Thymus (tissue), 11 donors: Measurements from ENCODE around the gene CELA2B. TPM values are rescaled to one million over a fixed set of nuclear protein-coding genes. Genes with fewer than 3 reads are reported as not detected.
"Not testable (repeated sequence)": the region's sequence is repeated elsewhere in the genome, so short reads cannot be mapped to it uniquely, and the experiment has no call there.

Source experiments
- DNase-seq, 9 donors: peaks; one replicate each; pipeline ENCODE4 v3.0.0-alpha.2; 2013; ENCODE audit warnings: low spot score in 9 of 9, low read depth in 6 of 9, missing footprints in 1 of 9
- H3K27ac ChIP-seq, 2 donors: one replicate each; pipeline ENCODE4 v1.5.1; 2013; ENCODE audit warnings: control low read depth in 1 of 2, low read depth in 1 of 2, low read length in 1 of 2, mild to moderate bottlenecking in 1 of 2, moderate library complexity in 1 of 2
- H3K27me3 ChIP-seq, 2 donors: one replicate each; pipeline ENCODE4 v1.5.1; 2013; ENCODE audit warnings: low read length in 1 of 2; ENCODE audit not compliant: control insufficient read depth in 2 of 2, insufficient read depth in 1 of 2
- H3K36me3 ChIP-seq, 2 donors: one replicate each; pipeline ENCODE4 v1.5.1; 2013; ENCODE audit warnings: low read length in 1 of 2, mild to moderate bottlenecking in 1 of 2, moderate library complexity in 1 of 2; ENCODE audit not compliant: control insufficient read depth in 2 of 2, insufficient read depth in 2 of 2
- H3K4me1 ChIP-seq, 2 donors: one replicate each; pipeline ENCODE4 v1.5.1; 2013; ENCODE audit warnings: low read length in 2 of 2; ENCODE audit not compliant: control insufficient read depth in 2 of 2, insufficient read depth in 2 of 2
- H3K4me3 ChIP-seq, 2 donors: one replicate each; pipeline ENCODE4 v1.5.1; 2013; ENCODE audit warnings: low read length in 2 of 2, control low read depth in 1 of 2, mild to moderate bottlenecking in 1 of 2
- H3K9me3 ChIP-seq, 2 donors: one replicate each; pipeline ENCODE4 v1.5.1; 2013; ENCODE audit warnings: low read length in 1 of 2, mild to moderate bottlenecking in 1 of 2; ENCODE audit not compliant: control insufficient read depth in 2 of 2, insufficient read depth in 1 of 2
- WGBS: extraction: QIAGEN DNeasy Blood & Tissue Kit; methylation state at CpG from one replicate; pipeline ENCODE4 v1.1.7; 2013; 5-methylcytosine and 5-hydroxymethylcytosine counted together
- polyA plus RNA-seq: library from polyadenylated mRNA; stranded (reverse); fragments of 200-250 nt; gene quantifications from one replicate; pipeline ENCODE4 v1.2.3, GENCODE V29; 2013
- total RNA-seq: library from RNA; stranded (reverse); fragments of 120-200 nt; gene quantifications from one replicate; pipeline ENCODE4 v1.2.4, GENCODE V29; 2013
- donor health status: healthy.

CELA2B gene
- total and polyA plus RNA-seq, 2 donors = 0.16 to 0.28 TPM

DNA sequence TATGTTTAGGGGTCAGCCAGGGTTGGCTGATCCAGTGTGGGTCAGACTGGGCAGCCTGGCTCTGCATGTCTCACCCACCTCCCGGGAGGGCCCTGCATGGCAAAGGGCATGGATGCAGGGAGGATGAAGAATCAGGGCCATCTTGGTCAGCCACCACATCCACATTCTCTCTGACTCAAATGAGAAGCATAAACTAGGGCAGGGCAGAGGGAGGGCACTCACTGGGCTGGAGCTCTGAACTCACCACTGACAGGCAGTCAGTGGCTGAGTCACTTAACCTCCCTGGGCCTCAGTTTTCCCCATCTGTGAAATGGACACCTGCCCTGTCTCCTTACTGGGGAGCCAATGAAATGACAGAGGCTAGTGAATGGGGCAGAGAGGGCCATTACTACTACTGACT is 23.7 kb upstream of the CELA2B start:
- no peaks in the 10 kb centered on the region for H3K9me3 ChIP-seq
- no peak overlapping the region for H3K27ac ChIP-seq
- no peak overlapping the region for H3K4me3 ChIP-seq
- no peaks in the 10 kb centered on the region for H3K27me3 ChIP-seq
- H3K4me1 ChIP-seq = no peaks in the 10 kb centered on the region
- WGBS = 98% methylated on average over 1 of the region's 1 CpG
- H3K36me3 ChIP-seq = no peaks in the 10 kb centered on the region
- no peak for DNase-seq

DNA sequence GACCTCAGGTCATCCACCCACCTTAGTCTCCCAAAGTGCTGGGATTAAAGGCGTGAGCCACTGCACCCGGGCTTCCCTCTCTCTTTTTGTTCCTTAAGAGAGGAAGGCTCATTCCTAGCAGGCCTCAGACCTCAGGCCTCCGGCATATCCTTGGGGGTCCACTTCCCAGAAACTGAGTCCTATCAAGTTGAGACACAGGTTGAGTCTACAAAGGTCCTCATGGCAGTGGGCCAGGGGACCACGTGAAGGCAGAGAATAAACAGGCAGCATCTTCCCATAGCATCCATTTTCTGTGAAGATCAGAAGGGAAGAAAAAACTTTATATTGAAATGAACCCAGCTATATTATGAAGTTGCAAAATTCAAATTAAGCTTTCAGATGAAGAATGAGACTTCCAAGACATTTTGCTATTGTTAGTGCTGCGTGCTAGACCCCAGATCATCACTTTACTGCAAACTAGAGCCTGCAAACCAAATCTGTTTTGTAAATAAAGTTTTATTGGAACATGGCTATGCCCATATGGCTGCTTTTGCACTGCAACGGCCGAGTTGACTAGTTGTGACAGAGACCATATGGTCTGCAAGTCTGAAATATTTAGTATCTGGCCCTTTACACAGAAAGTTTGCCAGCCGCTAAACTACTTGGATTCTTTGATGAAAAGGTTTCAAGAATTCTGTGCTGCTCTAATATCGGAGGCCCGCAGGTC is 22.9 kb upstream of the CELA2B start:
- WGBS = 97% methylated on average over 10 of the region's 10 CpGs
- Histone ChIP-seq H3K4me3 (no peak overlapping the region), H3K4me1 (no peaks in the 10 kb centered on the region), H3K36me3 (no peaks in the 10 kb centered on the region), H3K27ac (no peak overlapping the region), H3K27me3 (no peaks in the 10 kb centered on the region), H3K9me3 (no peaks in the 10 kb centered on the region)
- DNase-seq = no peak

DNA sequence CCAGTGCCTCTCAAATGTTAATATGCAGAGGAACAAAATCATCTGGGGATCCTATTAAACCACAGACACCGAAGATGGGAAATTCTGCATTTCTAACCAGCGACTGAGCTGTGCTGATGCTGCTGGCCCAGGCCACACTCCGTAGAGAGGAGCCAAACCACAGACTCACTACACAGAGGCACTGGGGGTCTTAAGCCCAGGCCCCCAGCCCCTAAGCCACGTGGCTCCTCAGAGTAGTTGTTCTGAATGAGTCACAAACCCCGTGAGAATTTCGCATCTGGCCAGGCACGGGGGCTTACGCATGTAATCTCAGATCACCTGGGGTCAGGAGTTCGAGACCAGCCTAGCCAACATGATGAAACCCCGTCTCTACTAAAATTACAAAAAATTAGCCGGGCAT is 22.2 kb upstream of the CELA2B start:
- 89% methylated on average over 11 of the region's 11 CpGs for WGBS
- Histone ChIP-seq H3K27ac (no peak overlapping the region), H3K9me3 (no peaks in the 10 kb centered on the region), H3K27me3 (no peaks in the 10 kb centered on the region), H3K4me3 (no peak overlapping the region), H3K4me1 (no peaks in the 10 kb centered on the region), H3K36me3 (no peaks in the 10 kb centered on the region)
- DNase-seq = no peak

DNA sequence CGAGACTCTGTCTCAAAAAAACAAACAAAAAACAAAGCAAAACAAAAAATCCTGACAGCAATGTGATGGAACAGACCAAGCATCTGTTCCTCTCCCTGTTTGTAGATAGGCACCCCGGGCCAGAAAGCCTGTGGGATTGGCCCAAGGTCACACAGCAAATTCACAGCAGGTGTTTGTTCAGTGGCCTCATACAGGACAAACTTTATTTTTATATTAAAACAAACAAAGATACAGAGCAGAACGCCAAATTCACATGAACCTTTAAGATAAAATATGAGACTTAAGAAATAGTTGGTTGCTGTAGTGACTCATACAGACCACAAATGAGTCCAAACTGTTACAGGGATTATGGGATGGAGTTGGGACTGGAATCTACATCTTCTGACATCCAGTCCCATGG is 21.6 kb upstream of the CELA2B start:
- Histone ChIP-seq H3K27me3 (no peaks in the 10 kb centered on the region), H3K4me1 (no peaks in the 10 kb centered on the region), H3K27ac (no peak overlapping the region), H3K36me3 (no peaks in the 10 kb centered on the region), H3K4me3 (no peak overlapping the region), H3K9me3 (no peaks in the 10 kb centered on the region)
- no peak for DNase-seq
- 91% methylated on average over 3 of the region's 3 CpGs for WGBS

DNA sequence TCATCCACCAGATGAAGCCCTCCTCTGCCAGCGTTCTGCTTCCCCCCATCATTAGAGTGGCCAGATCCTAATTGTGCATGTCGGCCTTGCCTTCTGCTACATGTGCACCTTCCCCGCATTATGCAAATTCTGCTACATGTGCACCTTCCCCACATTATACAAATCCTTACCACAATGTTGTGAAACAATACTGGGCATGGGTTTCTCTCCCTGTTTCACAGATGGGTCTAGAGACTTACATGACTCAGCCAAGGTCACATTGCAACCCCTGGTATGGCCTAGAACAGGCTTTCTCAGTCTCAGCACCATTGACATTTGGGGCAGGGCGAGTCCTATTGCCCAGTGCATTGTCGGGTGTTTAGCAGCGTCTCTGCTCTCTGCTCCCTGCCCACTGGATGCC is 20.4 kb upstream of the CELA2B start:
- H3K27ac ChIP-seq = no peak overlapping the region
- WGBS = 81% methylated on average over 6 of the region's 6 CpGs

DNA sequence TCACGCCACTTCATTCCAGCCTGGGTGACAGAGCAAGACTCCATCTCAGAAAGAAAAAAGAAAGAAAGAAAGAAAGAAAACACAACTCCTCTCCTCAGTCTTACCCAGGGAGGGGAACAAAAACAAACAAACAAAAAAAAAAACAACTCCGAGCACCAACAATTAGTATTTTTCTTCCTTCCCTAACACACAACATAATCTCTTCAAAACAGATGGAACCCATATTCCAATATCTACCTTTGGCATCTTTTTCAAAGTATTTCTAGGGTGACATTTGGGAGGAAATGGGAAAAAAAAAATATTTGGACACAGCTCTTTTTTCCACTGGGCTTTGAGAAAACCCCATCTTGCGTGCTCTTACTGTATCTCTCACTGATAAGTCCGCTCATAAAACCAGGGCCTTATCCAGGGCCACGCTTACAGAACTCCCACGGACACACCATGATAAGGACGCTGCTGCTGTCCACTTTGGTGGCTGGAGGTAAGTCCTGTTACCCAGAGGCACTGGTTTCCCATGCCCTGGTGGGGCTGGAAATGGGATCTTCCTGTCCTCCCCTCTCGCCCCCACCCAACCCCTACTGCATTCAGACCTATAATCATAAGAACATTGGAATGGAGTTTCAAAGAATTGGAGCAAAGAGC is 19.5 kb upstream of the CELA2B start, which contains the start of gene CELA2A:
Gene CELA2A (plus strand): TSS at position 420 of the 642 bp plus-strand sequence. CDS start 22 bp downstream, at position 442.
- no peak within 1 kb of the TSS for H3K4me3 ChIP-seq
- 93% methylated on average over 8 of the region's 8 CpGs for WGBS
- no peaks in the 10 kb centered on the region for H3K27me3 ChIP-seq
- no peaks in the 10 kb centered on the region for H3K36me3 ChIP-seq
- DNase-seq = no peak
- no peaks in the 10 kb centered on the region for H3K4me1 ChIP-seq
- H3K27ac ChIP-seq = no peak within 1 kb of the TSS
- no peaks in the 10 kb centered on the region for H3K9me3 ChIP-seq

More for the DNA sequence above, 20.4 kb upstream of the CELA2B start:
- no peaks in the 10 kb centered on the region for H3K4me1 ChIP-seq
- DNase-seq = no peak
- H3K9me3 ChIP-seq = no peaks in the 10 kb centered on the region
- H3K36me3 ChIP-seq = no peaks in the 10 kb centered on the region
- H3K4me3 ChIP-seq = no peak overlapping the region
- no peaks in the 10 kb centered on the region for H3K27me3 ChIP-seq

DNA sequence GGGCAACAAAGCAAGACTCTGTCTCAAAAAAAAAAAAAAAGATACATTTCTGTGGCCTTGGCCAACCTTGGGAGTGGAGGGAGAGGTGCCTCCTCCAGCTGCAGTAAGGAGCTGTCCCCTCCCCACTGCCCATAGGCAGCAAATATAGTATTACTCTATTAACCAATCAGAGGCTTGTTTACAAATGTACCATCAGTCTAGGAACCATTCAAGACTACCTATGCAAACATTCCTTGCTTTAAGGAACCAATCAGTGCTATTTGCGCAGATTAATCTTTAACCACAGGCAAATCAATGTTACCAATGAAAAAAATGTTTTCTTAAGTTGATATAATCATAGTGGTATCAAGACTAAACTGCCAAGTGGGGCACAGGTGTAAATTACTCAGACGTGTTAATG is 18.3 kb upstream of the CELA2B start:
- no peaks in the 10 kb centered on the region for H3K9me3 ChIP-seq
- H3K4me1 ChIP-seq = no peaks in the 10 kb centered on the region
- DNase-seq = no peak
- 92% methylated on average over 2 of the region's 2 CpGs for WGBS
- no peak overlapping the region for H3K4me3 ChIP-seq
- no peaks in the 10 kb centered on the region for H3K27me3 ChIP-seq
- no peak overlapping the region for H3K27ac ChIP-seq
- no peaks in the 10 kb centered on the region for H3K36me3 ChIP-seq

DNA sequence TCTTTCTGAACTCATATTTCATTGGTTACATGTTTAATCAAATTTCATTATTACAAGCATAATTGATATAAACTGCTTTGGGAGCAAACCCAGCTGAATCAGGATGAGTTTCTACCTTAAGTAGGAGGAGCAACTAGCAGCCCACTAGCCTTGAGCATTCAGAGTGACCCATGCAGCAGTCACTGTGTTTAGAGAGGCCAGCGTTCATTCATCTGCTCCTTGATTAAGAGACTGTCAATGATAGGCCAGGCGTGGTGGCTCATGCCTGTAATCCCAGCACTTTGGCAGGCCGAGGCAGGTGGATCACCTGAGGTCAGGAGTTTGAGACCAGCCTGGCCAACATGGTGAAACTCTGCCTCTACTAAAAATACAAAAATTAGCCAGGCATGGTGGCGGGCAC is 17.5 kb upstream of the CELA2B start:
- not testable (repeated sequence) for H3K4me1 ChIP-seq, DNase-seq, H3K27me3 ChIP-seq, H3K27ac ChIP-seq, H3K9me3 ChIP-seq, H3K36me3 ChIP-seq, H3K4me3 ChIP-seq
- WGBS = 96% methylated on average over 4 of the region's 4 CpGs

DNA sequence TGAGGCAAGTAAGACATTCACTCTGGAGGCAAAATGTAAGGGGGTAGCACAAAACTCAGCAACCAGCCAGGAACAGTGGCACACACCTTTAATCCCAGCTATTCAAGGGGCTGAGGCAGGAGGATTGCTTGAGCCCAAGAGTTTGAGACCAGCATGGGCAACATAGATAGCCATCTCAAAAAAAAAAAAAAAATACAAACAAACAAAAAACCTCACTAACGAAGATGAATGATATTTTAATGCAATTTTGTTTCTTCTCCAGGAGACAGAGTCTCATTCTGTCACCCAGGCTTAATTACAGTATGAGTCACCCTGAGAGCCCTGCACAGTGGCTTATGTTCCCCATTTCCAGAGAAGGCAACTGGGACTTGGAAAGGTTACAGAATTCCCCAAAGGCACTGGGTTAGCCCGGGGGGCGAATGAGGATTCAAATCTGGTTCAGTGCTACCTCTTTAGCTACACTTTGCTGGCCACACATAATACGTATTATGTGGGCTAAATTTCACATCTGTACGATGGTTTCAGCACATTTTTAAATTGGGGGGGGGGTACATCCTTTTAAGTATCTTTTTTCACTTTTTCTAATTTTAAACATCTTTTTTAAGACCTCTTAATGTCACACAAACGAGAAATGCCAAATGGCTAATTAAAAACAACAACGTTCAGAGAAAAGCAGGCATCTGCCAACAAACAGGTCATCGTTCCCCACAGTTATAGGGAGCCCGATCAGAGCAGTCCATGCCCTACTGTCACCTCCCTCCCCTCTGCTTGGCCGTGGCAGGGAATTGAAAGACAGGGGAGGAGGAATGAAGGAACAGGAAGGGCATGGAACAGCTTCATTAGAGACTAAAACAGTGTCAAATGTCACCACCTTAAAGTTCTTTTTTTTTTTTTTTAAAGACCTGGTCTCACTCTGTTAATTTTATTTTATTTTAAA is 15.9 kb upstream of the CELA2B start:
- Histone ChIP-seq H3K4me3 (no peak overlapping the region), H3K4me1 (no peaks in the 10 kb centered on the region), H3K27me3 (no peaks in the 10 kb centered on the region), H3K36me3 (no peaks in the 10 kb centered on the region), H3K27ac (no peak overlapping the region), H3K9me3 (no peaks in the 10 kb centered on the region)
- DNase-seq = no peak
- WGBS = 84% methylated on average over 10 of the region's 10 CpGs
